ENCODE results near the gene ZNF230. TPM values are rescaled to one million over a fixed set of nuclear protein-coding genes. Genes with fewer than 3 reads are reported as not detected.
A peak's percentile ranks its signal among the peaks of the same experiment; 100 is the strongest.

Gene ZNF230
- total RNA-seq, 1 donor, result 2.4 TPM

DNA sequence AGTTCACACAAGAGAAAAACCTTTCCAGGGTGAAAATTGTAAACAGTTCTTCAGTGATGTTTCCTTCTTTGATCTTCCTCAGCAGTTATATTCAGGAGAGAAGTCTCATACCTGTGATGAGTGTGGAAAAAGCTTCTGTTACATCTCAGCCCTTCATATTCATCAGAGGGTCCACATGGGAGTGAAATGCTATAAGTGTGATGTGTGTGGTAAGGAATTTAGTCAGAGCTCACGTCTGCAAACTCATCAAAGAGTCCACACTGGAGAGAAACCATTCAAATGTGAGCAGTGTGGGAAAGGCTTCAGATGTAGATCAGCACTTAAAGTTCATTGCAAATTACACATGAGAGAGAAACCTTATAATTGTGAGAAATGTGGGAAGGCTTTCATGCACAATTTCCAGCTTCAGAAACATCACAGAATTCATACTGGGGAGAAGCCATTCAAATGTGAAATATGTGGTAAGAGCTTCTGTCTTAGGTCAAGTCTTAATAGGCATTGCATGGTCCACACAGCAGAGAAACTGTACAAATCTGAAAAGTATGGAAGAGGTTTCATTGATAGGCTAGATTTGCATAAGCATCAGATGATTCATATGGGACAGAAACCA, 29.3 kb downstream of the ZNF230 start:
- peak in 1 of 3 donors; percentile 4 for DNase-seq (ENCODE audit: low read depth in 2 of 3, low spot score in 2 of 3)

DNA sequence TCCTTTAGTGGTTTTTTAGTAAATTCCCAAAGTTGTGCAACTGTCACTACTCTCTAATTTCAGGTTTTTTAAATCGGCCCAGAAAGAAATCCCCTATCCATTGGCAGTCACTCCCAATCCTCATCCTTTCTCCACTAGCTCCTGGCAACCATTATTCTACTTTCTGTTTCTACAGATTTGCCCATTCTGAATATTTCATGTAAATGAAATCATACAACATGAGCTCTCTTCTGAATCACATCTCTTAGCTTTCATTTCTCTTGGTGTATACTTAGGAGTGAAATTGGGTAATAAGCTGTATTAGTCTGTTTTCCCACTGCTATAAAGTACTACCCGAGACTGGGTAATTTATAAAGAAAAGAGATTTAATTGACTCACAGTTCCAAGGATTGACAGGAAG, 39.4 kb downstream of the ZNF230 start:
- DNase-seq (ENCODE audit: low read depth in 2 of 3, low spot score in 2 of 3), result no peak

DNA sequence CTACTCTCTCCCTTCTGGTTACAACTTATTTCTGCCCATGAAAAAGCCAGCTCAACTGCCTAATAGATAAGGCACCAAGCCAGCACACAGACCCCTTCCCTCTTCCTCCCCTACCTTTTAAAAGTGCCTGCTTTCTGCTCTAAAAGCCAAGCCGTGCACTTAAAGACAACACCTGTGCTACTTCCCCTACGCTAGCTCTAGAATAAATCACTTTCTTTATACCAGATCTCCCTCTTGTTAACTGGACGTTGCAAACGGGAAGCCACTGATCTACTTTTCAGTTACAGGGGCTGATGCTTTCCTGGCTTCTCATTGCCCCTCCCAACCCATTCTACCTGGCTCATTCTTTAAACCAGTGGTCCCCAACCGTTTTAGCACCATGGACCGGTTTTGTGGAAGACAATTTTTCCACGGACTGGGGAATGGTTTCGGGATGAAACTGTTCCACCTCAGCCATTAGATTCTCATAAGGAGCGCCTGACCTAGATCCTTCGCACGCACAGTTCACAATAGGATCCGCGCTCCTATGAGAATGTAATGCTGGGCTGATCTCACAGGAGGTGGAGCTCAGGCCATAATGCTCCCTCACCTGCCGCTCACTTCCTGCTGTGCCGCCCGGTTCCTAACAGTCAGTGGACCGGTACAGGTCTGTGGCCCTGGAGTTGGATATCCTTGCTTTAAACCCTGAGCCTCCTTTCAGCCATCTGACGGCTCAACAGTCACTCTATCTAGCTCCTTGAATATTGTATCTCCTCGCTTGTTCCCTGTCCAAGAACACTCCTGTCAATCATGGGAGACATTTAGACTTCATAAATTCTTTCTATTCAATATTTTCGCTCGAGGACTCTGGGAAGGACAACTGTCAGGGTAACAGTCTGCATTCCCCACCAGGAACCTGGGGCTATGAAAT, 48.2 kb downstream of the ZNF230 start:
- peak in 2 of 3 donors; percentile 14 to 26 for DNase-seq (ENCODE audit: low read depth in 2 of 3, low spot score in 2 of 3)

DNA sequence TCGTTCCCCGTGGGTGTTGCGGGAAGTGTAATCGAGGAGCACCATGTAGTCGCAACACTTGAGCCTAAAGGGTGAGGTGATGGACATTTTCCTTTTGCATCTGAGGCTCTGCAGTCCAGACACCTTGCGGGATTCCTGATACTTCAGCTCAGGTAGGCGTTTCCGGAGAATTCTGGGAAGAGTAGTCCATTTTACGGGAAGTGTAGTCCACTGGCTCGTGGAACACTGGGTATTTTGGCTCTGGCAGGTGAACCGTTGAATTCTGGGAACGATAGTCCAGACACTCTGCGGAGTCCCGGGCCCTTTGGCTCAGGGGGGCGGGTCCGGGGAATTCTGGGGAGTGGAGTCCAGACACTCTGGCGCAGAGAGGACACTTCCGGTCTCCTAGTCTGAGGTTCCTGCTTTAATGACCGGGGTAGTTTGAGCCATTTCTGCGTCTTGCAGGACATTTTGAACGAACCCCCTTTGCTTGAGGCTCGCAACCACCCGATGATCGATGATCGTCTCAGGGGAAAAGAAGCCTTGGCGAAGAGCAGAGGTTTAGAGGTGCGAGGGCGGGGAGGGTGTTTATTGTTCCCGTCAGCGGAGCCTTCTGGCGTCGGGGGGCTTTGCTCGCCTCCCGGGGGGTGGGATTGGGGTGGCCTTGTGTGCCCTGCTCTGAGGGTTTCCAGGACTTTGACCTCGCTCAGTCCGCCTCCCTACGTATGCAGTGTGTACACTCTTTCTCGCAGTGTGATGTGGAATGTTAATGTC, 49.1 kb downstream of the ZNF230 start, which contains the start of gene ZNF223:
ZNF223 (plus strand) TSS at position 387 of the 753 bp plus-strand sequence. CDS start 3,141 bp downstream, outside the sequence.
- peak; percentile 19 to 83 (median 79) for DNase-seq (ENCODE audit: low read depth in 2 of 3, low spot score in 2 of 3)

DNA sequence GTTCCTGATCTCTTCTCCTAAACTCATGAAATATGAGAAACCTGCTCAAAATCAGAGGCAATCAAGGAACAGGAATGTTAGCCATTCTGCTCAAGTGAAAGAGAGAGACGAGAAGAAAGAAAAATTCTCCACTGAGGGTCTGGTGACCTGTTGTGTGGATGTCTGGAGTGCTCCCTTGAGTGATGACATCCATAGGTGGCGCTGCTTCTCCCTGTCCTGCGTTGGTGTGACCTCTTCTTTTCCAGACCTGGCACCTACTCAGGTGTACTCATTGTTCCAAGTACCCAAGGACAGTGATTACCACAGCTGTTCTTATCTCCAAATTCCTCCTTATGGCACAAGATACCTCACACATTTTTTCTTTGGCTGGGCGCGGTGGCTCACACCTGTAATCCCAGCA, 53.1 kb downstream of the ZNF230 start:
- DNase-seq (ENCODE audit: low read depth in 2 of 3, low spot score in 2 of 3), result no peak

DNA sequence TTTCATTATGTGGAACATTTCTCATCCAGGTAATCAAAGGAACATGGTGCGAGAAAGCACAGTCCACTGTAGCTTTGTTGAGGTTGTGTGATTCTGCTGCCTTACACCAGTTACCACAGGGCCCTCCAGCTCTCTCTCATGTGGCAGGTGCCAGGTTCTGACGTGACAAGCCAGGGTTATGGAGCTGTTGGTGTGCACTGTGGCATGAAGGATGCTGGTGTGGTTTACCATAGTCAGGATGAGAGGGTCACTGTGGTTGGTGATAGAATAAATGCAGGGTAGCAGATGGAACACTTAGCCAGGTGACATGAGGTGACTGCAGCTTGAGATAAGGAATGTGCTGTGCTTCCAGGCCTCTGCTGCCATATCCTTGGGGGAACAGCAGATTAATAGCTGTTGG, 56.5 kb downstream of the ZNF230 start:
- no peak for DNase-seq (ENCODE audit: low read depth in 2 of 3, low spot score in 2 of 3)

DNA sequence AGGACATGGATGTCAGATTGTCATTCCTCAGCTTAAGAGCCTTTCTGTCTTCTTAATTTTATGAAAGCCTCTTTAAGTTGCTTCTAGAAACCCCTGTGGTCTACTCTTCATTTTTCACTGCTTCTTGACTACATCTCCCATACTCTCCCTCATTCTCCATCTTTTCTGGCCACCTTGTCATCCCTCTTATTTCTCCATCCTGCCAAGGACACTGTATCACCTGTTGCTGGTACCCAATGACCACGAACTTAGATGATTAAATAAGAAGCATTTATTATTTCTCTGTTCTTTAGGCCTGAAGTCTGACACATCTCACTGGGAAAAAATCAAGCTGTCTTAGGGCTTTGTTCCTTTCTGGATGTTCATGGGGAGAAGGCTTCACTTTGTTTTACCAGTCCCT, 58.3 kb downstream of the ZNF230 start:
- no peak for DNase-seq (ENCODE audit: low read depth in 2 of 3, low spot score in 2 of 3)

Small RNA genes lying within 50 kb of the gene (small RNA-seq; reads per million reads assigned to genes)
- not detected for gene AC006213.5

Other genes starting within 250 kb of the ZNF230 start
- 14.8 TPM for gene SMG9, start 248.0 kb upstream of the ZNF230 start, total RNA-seq
- 136 TPM for gene KCNN4, start 222.0 kb upstream of the ZNF230 start, total RNA-seq
- 3.5 TPM for gene LYPD5, start 200.5 kb upstream of the ZNF230 start, total RNA-seq
- 5.7 TPM for gene ZNF283, start 175.6 kb upstream of the ZNF230 start, total RNA-seq
- gene ZNF404, start 119.0 kb upstream of the ZNF230 start, total RNA-seq, result 2.7 TPM
- gene ZNF45, start 67.7 kb upstream of the ZNF230 start, total RNA-seq, result 12.9 TPM
- 3.8 TPM for gene ZNF221, start 51.7 kb upstream of the ZNF230 start, total RNA-seq
- 2.2 TPM for gene ZNF155, start 18.8 kb upstream of the ZNF230 start, total RNA-seq
- gene ZNF222, start 22.4 kb downstream of the ZNF230 start, total RNA-seq, result 2.7 TPM
- gene ZNF223, start 49.1 kb downstream of the ZNF230 start, total RNA-seq, result 3.0 TPM
- gene ZNF284, start 69.2 kb downstream of the ZNF230 start, total RNA-seq, result 1.3 TPM
- gene ZNF224, start 91.4 kb downstream of the ZNF230 start, total RNA-seq, result 16.7 TPM
- 1.9 TPM for gene ZNF225, start 110.4 kb downstream of the ZNF230 start, total RNA-seq
- gene ZNF234, start 138.6 kb downstream of the ZNF230 start, total RNA-seq, result 4.6 TPM
- gene ZNF226, start 162.1 kb downstream of the ZNF230 start, total RNA-seq, result 8.1 TPM
- gene ZNF227, start 209.6 kb downstream of the ZNF230 start, total RNA-seq, result 11.3 TPM

Measured in hematopoietic multipotent progenitor cell (in vitro differentiated cells).